Lower leg skin (tissue), 4 donors: ENCODE measurements around the gene PCDHGA8. TPM values are rescaled to one million over a fixed set of nuclear protein-coding genes. Genes with fewer than 3 reads are reported as not detected.
"Not testable (repeated sequence)": the region's sequence is repeated elsewhere in the genome, so short reads cannot be mapped to it uniquely, and the experiment has no call there.

Source experiments
- DNase-seq, 2 donors: peaks; one replicate each; pipeline ENCODE4 v3.0.0-alpha.2; 2019; ENCODE audit warnings: low spot score in 2 of 2
- H3K4me3 ChIP-seq: fragments of 200-600 bp; sonication (generic); 2 replicates; pipeline ENCODE4 v1.5.1; 2017; ENCODE audit warnings: mild to moderate bottlenecking, low read depth; ENCODE audit not compliant: poor library complexity, severe bottlenecking
- POLR2A ChIP-seq, 2 donors: fragments of 450-650 bp; IDR thresholded peaks; one replicate each; pipeline ENCODE4 v1.6.1; 2016 to 2017; ENCODE audit warnings: antibody characterized with exemption in 2 of 2, mild to moderate bottlenecking in 1 of 2, moderate library complexity in 1 of 2
- WGBS, 2 donors: methylation state at CpG; one replicate each; pipeline ENCODE4 v1.1.5; 2018; 5-methylcytosine and 5-hydroxymethylcytosine counted together
- intact Hi-C: fragments of 100-400 bp; cut with DNase I; formaldehyde crosslinking; loops from one replicate; pipeline ENCODE4 v1.15.0; 2023; ENCODE audit warnings: low total_unique reads
- total RNA-seq, 4 donors: library from RNA; depleted of rRNA; stranded (reverse); fragments of >200 nt; gene quantifications; one replicate each; pipeline ENCODE4 v1.1.0, GENCODE V29; 2016
- TF ChIP-seq, protein P1 (sequence below), 3 donors: fragments of 450-650 bp; IDR thresholded peaks; one replicate each; pipeline ENCODE4 v1.5.1; 2016; ENCODE audit warnings: antibody characterized with exemption in 3 of 3, mild to moderate bottlenecking in 3 of 3, moderate library complexity in 2 of 3

PCDHGA8 gene
- total RNA-seq, 4 donors from 2014 or later, result 0.97 to 2.2 (median 1.6) TPM

DNA sequence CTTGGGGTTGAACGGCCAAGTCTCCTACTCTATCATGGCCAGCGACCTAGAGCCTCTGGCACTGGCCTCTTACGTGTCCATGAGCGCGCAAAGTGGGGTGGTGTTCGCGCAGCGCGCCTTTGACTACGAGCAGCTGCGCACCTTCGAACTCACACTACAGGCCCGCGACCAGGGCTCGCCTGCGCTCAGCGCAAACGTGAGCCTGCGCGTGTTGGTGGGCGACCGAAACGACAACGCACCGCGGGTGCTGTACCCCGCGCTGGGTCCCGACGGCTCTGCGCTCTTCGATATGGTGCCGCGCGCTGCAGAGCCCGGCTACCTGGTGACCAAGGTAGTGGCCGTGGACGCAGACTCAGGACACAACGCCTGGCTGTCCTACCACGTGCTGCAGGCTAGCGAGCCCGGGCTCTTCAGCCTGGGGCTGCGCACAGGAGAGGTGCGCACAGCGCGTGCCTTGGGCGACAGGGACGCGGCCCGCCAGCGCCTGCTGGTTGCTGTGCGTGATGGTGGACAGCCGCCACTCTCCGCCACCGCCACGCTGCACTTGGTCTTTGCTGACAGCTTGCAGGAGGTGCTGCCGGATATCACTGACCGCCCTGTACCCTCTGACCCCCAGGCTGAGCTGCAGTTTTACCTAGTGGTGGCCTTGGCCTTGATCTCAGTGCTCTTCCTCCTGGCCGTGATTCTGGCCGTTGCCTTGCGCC is 7.3 kb downstream of the PCDHGA8 start:
- TF ChIP-seq POLR2A (IDR thresholded peaks at IDR 0.05), result no peak
- TF ChIP-seq, protein P1, sequence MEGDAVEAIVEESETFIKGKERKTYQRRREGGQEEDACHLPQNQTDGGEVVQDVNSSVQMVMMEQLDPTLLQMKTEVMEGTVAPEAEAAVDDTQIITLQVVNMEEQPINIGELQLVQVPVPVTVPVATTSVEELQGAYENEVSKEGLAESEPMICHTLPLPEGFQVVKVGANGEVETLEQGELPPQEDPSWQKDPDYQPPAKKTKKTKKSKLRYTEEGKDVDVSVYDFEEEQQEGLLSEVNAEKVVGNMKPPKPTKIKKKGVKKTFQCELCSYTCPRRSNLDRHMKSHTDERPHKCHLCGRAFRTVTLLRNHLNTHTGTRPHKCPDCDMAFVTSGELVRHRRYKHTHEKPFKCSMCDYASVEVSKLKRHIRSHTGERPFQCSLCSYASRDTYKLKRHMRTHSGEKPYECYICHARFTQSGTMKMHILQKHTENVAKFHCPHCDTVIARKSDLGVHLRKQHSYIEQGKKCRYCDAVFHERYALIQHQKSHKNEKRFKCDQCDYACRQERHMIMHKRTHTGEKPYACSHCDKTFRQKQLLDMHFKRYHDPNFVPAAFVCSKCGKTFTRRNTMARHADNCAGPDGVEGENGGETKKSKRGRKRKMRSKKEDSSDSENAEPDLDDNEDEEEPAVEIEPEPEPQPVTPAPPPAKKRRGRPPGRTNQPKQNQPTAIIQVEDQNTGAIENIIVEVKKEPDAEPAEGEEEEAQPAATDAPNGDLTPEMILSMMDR (IDR thresholded peaks at IDR 0.05), result no peak
- DNase-seq, result no peak
- intact Hi-C loops, result no loop called here
- no peak overlapping the region for H3K4me3 ChIP-seq
- 31 to 33% methylated on average over 23 to 41 of the region's 61 CpGs for whole genome bisulfite sequencing, 2 donors

DNA sequence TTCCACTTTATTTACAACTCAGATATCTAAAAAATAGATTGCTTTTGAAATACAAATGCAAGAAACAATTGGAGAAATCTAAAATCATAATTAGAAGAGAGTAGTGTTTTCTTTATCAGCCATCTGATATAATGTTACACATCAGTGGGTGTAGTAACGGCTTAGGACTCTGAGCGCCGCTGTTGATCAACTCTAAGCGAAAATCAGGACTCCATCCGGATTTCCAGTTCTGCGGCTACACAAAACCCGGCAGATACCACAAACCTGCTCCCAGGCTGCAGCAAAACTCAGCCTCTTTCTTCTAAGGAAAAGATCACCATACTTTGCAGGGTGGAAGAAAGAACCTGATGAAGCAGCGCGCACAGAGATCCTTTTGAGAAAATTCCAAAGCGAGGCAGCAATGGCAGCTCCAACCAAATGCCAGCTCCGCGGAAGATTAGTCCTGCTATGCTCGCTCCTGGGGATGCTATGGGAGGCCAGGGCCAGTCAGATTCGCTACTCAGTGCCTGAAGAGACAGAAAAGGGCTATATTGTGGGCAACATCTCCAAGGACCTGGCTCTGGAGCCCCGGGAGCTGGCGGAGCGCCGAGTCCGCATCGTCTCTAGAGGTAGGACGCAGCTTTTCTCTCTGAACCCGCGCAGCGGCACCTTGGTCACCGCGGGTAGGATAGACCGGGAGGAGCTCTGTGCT is 10.3 kb downstream of the PCDHGA8 start, which contains the start of gene PCDHGA9:
TSS of gene PCDHGA9 (plus strand) at position 226 of the 691 bp plus-strand sequence. CDS start at position 401, 175 bp downstream.
- no peak within 1 kb of the TSS for H3K4me3 ChIP-seq
- TF ChIP-seq, protein P1 (IDR thresholded peaks at IDR 0.05), result no peak
- TF ChIP-seq POLR2A (IDR thresholded peaks at IDR 0.05), result no peak
- WGBS, 2 donors, result 14 to 20% methylated on average over 26 to 27 of the region's 27 CpGs
- intact Hi-C loops, result no loop called here
- no peak for DNase-seq

DNA sequence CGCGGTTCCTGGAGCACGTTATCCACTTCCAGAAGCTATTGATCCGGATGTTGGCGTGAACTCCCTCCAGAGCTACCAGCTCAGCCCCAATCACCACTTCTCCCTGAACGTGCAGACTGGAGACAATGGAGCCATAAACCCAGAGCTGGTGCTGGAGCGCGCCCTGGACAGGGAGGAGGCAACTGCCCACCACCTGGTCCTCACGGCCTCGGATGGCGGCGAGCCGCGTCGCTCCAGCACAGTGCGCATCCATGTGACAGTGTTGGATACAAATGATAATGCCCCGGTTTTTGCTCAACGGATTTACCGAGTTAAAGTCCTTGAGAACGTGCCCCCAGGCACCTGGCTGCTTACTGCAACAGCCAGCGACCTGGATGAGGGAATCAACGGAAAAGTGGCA is 11.0 kb downstream of the PCDHGA8 start:
- no peak overlapping the region for H3K4me3 ChIP-seq
- no peak for TF ChIP-seq POLR2A (IDR thresholded peaks at IDR 0.05)
- TF ChIP-seq, protein P1 (IDR thresholded peaks at IDR 0.05), result no peak
- 32 to 35% methylated on average over 22 of the region's 22 CpGs for WGBS, 2 donors
- no peak for DNase-seq
- intact Hi-C loops, result no loop called here

DNA sequence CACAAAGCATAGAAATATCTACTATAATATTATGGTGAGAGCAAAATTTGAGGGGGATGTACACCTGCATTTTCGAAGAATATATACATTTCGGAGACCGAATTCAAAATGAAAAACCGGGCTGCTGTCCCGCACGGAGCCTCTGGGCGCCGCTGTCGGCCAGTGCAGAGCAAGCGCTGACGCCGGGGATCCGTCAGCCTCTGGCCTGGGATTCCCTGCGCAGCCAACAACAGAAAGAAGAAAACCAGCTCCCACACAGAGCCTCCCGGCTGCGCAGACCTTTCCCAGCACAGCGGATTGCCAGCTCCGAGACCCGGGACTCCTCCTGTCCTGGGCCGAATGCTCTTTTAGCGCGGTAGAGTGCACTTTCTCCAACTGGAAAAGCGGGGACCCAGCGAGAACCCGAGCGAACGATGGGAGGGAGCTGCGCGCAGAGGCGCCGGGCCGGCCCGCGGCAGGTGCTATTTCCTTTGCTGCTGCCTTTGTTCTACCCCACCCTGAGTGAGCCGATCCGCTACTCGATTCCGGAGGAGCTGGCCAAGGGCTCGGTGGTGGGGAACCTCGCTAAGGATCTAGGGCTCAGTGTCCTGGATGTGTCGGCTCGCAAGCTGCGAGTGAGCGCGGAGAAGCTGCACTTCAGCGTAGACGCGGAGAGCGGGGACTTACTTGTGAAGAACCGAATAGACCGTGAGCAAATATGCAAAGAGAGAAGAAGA is 15.5 kb downstream of the PCDHGA8 start, which contains the start of gene PCDHGB6:
TSS of gene PCDHGB6 (plus strand) at position 232 of the 716 bp plus-strand sequence. CDS start at position 414, 182 bp downstream.
- DNase-seq, H3K4me3 ChIP-seq, intact Hi-C loops: not testable (repeated sequence)
- WGBS, 2 donors, result 13 to 18% methylated on average over 35 to 39 of the region's 51 CpGs

DNA sequence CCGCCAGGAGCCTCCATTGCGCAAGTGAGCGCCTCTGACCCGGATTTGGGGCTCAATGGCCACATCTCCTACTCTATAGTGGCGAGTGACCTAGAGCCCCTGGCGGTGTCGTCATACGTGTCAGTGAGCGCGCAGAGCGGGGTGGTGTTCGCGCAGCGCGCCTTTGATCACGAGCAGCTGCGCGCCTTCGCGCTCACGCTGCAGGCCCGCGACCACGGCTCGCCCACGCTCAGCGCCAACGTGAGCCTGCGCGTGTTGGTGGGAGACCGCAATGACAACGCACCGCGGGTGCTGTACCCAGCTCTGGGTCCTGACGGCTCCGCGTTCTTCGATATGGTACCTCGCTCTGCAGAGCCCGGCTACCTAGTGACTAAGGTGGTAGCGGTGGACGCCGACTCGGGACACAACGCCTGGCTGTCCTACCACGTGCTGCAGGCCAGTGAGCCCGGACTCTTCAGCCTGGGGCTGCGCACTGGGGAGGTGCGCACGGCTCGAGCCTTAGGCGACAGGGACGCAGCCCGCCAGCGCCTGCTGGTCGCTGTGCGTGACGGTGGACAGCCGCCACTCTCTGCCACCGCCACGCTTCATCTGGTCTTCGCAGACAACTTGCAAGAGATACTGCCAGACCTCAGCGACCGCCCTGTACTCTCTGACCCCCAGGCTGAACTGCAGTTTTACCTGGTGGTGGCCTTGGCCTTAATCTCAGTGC is 17.3 kb downstream of the PCDHGA8 start:
- DNase-seq, result no peak

More for the DNA sequence above, 17.3 kb downstream of the PCDHGA8 start:
- TF ChIP-seq, protein P1 (IDR thresholded peaks at IDR 0.05), result no peak
- TF ChIP-seq POLR2A (IDR thresholded peaks at IDR 0.05), result no peak
- 24 to 28% methylated on average over 28 to 38 of the region's 64 CpGs for WGBS, 2 donors
- intact Hi-C loops, result loop anchor here (10.0 kb wide), 1 partner anchor 145 kb away; no protein-coding TSS in a partner anchor
- H3K4me3 ChIP-seq, result no peak overlapping the region
